C4-2B (cell line): ENCODE data around the gene TTC23.

ENCODE experiments used
- H3K27ac ChIP-seq: fragments of 450-650 bp; 2 replicates; pipeline ENCODE4 v1.5.1; 2017
- CTCF ChIP-seq: fragments of 450-650 bp; conservative IDR thresholded peaks from 2 replicates; pipeline ENCODE4 v1.5.1; 2017; ENCODE audit warnings: mild to moderate bottlenecking
- ZFX ChIP-seq: fragments of 450-650 bp; IDR thresholded peaks from 2 replicates; pipeline ENCODE4 v1.6.1; 2017

The TTC23 gene

GRCh38 chr15:99265541-99266070 is 16.2 kb upstream of the TTC23 start:
- no peak for TF ChIP-seq ZFX
- no peak overlapping the region for H3K27ac ChIP-seq

GRCh38 chr15:99264125-99264524 is 14.7 kb upstream of the TTC23 start:
- H3K27ac ChIP-seq, result no peak overlapping the region
- TF ChIP-seq CTCF, result no peak
- no peak for TF ChIP-seq ZFX

- TF ChIP-seq ZFX, result no peak
- TF ChIP-seq CTCF, result no peak
- no peak overlapping the region for H3K27ac ChIP-seq
Observed at GRCh38 chr15:99257107-99257750, 7.8 kb upstream of the TTC23 start.

GRCh38 chr15:99253381-99254090 is 4.2 kb upstream of the TTC23 start:
- H3K27ac ChIP-seq, result no peak overlapping the region
- TF ChIP-seq ZFX, result no peak

GRCh38 chr15:99252326-99252725 is 2.9 kb upstream of the TTC23 start:
- H3K27ac ChIP-seq, result no peak overlapping the region
- TF ChIP-seq ZFX (no peak), CTCF (no peak)

- TF ChIP-seq ZFX, result no peak
- no peak for TF ChIP-seq CTCF
- H3K27ac ChIP-seq, result peak within 1 kb of the TSS; percentile 81
Observed at GRCh38 chr15:99250857-99251841, 1.8 kb upstream of the TTC23 start, which contains the start of gene LRRC28. TSS of gene LRRC28 (plus strand) at chr15:99251481. CDS start at chr15:99255958, 4,477 bp downstream.

- H3K27ac ChIP-seq, result peak overlapping the region; percentile 81
- TF ChIP-seq CTCF, result no peak
- no peak for TF ChIP-seq ZFX
Observed at GRCh38 chr15:99250494-99250856, 1.1 kb upstream of the TTC23 start.

- no peak overlapping the region for H3K27ac ChIP-seq
- TF ChIP-seq ZFX (no peak), CTCF (no peak)
Observed at GRCh38 chr15:99250001-99250400, 620 bp upstream of the TTC23 start.
